Hematopoietic multipotent progenitor cell treated with erythropoietin and hydrocortisone succinate and interleukin-3 and kit ligand, for 17 days (in vitro differentiated cells): ENCODE data around the gene PGM1.

ENCODE experiments used
- DNase-seq: peaks from one replicate; pipeline ENCODE4 v3.0.0-alpha.2; 2015; ENCODE audit warnings: low spot score

The PGM1 gene

DNA sequence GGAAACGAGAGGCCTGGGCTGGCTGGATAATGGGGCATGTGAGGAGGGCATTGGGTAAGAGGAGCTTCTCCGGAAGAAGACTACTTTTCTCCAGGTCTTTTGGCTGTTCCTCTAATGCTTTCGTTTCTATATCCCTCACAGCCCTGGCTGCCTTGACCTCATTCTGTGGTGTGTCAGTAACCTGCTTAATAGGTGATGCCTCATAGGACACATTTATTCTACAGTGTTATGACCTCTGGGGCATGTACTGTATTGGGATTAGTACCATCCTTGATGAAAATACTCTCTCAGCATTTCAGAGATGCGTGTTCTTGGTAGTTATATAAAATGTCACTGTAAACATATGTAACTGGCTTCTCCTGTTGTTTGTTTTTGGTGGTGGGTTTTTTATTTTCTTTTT is 40.1 kb downstream of the PGM1 start:
- no peak for DNase-seq

- DNase-seq, result no peak
Measured at GRCh38 chr1:63634471-63634870, 41.3 kb downstream of the PGM1 start.

- DNase-seq, result no peak
Measured at GRCh38 chr1:63635681-63636080, 42.5 kb downstream of the PGM1 start.

DNA sequence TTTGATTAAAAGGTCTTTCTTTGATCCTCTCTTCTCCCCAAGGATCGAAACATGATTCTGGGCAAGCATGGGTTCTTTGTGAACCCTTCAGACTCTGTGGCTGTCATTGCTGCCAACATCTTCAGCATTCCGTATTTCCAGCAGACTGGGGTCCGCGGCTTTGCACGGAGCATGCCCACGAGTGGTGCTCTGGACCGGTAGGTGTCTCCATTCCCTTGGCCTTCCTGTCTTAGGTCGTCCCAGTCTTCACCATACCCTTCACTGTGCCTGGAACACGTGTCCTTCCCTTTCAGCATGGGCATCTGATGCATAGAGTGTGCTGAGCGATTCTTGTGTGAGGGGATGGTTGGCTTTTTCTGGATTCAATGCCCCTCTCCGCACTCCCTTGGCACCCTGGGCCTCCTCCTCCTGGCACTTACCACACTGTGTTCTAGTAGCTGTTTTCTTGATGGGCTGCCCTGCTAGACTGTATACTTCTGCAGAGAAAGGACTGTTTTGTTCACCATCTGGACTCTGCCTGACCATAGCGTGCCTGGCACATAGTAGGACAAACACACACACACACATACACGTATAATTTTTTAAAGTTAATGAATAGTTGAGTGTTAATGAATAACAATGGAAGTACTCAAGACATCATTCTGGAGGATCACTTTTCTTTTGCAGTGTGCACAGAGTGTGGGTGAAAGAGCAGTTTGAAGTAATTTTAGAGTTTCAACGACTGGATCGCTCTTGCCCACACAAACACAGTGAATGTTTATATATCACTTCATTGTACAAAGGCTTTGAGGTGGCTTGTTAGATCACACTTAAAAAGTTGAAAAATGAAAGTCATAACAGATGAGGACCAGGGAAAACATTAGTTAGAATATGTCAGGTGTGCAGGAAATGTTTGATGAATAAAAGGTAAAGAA is 43.2 kb downstream of the PGM1 start:
- no peak for DNase-seq

- no peak for DNase-seq
Measured at GRCh38 chr1:63638471-63638870, 45.3 kb downstream of the PGM1 start.

DNA sequence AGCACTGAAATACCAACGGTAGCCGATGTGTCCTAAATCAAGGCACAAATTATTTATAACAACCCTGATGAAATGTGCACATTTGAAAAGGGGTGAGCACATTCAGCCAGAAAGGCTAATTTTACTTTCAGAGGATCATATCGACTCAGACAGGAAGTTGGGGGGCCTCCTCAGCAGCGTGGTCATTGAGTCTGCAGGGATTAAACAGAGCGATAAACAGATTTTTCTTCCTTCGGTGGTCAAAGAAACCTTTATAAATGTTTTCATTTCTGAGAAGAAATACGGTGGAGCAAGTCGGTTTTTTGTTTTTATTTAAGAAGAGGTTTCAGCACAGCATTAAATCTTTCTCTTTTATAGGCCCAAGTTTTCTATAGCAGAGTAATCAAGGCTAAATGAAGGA is 45.7 kb downstream of the PGM1 start:
- no peak for DNase-seq

DNA sequence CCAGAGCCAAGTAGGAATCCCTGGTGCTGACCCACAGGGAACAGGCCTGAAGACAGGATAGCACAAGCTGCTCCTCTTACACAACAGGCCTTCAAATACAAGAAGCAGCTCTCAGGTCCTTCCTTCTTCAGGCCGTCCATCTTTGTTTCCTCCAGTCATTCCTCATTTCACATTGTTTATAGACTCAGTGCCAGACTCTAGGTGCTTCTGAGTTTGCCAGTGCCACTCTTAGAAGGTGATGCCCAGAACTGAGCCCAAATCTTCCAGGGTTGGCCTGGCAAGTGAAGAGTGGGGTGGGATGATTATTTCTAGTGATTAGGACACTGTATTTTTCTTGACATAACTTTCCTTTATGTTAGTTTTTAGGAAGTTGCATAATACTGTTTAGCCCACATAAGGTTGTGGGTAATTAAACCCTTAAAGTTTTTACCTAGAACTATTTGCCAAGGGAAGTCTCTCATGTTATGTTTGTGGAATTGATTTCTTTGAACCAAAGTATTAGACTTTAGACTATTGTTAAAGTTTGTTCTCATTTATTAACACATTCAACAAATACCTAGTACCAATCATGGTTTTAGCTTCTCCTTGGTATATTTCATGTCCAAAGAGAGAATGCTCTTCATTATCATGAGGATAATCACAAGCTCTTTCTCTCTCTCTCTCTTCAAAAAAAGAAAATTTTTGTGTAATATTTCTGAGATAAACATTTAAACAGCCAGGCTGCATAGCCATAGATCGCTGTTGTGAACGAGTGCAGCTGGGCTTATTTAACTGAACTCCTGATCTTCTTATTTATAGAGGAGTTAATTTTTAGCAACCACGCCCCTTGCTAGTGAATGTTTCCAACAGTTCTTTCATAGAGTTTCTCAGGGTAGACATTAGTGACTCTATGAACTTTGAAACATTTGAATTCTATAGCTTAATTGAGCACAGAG is 47.7 kb downstream of the PGM1 start:
- DNase-seq, result no peak

DNA sequence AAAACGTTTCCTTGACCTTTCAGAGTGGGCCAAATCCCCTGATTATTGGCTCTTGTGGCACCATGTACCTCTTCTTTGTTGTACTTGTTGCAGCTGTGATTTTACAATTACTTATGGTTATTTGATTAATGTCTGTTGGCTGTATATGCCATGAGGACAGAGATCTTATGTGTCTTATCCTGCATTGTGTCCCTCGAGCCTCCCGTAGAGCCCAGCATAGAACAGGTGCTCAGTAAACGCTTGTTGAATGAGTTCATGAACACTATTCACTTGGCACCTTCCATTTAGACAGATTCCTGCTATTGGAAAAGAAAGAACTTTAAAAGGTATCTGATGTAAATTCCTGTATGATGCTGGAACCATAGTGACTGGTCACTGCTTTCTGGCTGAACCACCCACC is 48.4 kb downstream of the PGM1 start:
- no peak for DNase-seq

GRCh38 chr1:63642901-63643300 is 49.7 kb downstream of the PGM1 start:
- DNase-seq, result no peak

DNA sequence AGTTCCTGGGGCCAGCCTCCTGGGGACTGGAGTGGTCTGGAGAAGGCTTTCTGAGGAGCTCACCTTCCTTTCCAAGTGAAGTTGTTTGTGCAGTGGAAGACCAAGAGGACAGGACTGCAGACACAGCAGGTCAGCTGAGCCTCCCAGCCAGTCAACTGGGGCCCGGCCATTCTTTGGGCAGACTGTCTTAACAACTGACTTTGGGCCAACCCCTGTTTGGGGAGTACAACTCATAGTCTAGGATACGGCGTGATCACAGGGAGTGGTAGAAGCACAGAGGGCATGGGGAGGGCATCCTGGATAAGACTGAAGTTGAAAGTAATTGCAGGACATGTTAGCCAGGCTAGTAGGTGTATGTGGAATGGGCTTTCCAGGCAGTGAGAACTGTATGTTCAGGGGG is 50.3 kb downstream of the PGM1 start:
- DNase-seq, result no peak

- no peak for DNase-seq
Measured at GRCh38 chr1:63643926-63644325, 50.7 kb downstream of the PGM1 start.

- DNase-seq, result no peak
Measured at GRCh38 chr1:63645317-63645716, 52.1 kb downstream of the PGM1 start.

- no peak for DNase-seq
Measured at GRCh38 chr1:63648689-63649088, 55.5 kb downstream of the PGM1 start.

GRCh38 chr1:63651161-63651701 is 58.0 kb downstream of the PGM1 start:
- no peak for DNase-seq

GRCh38 chr1:63653976-63654375 is 60.8 kb downstream of the PGM1 start:
- DNase-seq, result no peak

DNA sequence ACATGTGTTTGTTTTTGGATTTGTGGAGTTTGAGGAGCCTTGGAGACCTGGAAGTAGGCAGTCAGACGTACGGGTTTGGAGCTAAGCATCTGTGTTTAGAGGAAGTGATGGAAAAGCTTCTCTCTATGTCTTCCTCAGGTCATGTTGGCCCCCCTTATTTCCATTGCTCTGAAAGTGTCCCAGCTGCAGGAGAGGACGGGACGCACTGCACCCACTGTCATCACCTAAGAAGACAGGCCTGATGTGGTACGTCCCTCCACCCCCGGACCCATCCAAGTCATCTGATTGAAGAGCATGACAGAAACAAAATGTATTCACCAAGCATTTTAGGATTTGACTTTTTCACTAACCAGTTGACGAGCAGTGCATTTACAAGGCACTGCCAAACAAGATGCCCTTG is 66.2 kb downstream of the PGM1 start:
- no peak for DNase-seq

- no peak for DNase-seq
Measured at GRCh38 chr1:63662056-63662836, 69.0 kb downstream of the PGM1 start.

GRCh38 chr1:63662841-63663240 is 69.6 kb downstream of the PGM1 start:
- no peak for DNase-seq

DNA sequence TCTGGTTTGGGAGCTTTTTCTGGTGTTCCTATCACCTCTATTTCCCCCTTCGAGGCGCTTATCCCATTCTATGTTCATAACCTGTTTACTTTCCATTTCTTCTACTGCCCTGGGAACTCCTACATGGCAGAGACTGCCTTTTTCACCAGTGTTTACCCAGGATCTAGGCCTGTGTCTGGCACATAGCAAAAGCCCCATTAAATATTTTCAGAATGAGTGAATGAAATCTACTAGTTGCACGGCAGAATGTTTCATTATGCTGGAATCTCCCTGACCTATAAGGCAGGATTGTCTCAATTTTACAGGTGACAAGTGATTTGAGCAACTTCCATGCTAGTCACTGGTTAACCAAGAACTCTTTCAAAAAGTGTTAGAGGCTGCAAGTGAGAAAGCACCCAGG is 70.1 kb downstream of the PGM1 start:
- DNase-seq, result no peak

DNA sequence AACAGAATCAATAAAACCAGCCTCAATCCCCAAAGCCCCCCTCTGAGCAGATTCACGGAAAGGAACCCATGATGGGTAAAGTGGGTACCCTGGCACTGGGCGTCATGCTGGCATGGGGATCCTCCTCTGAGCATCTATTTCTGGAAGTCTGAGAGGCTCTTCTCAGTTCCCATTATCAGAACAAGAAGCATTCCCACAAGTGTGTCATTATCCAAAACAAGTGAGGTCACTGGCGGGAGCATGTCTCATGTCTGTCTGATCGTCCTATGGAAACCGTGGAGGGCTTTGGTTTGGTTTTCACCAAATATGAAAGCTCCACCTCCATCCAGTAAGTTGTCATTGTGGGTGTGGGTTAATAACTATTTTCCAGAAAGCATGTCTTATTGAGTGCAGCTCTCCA is 70.7 kb downstream of the PGM1 start:
- no peak for DNase-seq

- DNase-seq, result no peak
Measured at GRCh38 chr1:63664742-63665141, 71.5 kb downstream of the PGM1 start.

DNA sequence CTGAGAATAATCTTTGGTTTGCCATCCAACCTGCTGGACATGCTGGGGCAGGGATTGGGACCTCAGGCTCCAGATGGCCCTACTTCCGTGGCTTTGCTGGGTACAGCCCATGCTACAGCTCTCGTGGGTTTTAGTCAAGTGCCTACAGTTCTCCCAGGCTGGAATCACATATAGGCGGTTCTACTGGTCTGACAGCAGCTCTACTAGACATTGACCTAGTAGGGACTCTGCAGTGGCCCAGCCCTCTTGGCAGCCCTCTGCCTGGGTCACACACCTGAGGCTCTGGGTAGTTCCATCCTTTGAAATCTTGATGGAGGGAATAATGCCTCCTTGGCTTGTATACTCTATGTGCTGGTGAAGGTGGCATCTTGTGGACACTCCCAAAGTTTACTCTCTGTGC is 72.2 kb downstream of the PGM1 start:
- DNase-seq, result no peak
